GM19193 (cell line): ENCODE measurements around the gene FOS.

Source experiments
- POLR2A ChIP-seq: IDR thresholded peaks from 4 replicates; pipeline ENCODE4 v1.6.1; 2011; ENCODE audit not compliant: insufficient read depth, insufficient read length; ENCODE audit errors: extremely low read depth

Gene FOS

GRCh38 chr14:75278422-75279152 lies at the start of gene FOS:
FOS (plus strand) TSS chr14:75278828; CDS start chr14:75278983, 155 bp downstream.
- TF ChIP-seq POLR2A, result peak; percentile 96

- TF ChIP-seq POLR2A, result no peak
Measured at GRCh38 chr14:75229661-75230139, 48.9 kb upstream of the FOS start.

- no peak for TF ChIP-seq POLR2A
Measured at GRCh38 chr14:75230140-75230792, 48.4 kb upstream of the FOS start.

- TF ChIP-seq POLR2A, result no peak
Measured at GRCh38 chr14:75231320-75231719, 47.3 kb upstream of the FOS start.

- TF ChIP-seq POLR2A, result no peak
Measured at GRCh38 chr14:75232191-75232590, 46.4 kb upstream of the FOS start.

GRCh38 chr14:75232597-75232996 lies 46.0 kb upstream of the FOS start:
- TF ChIP-seq POLR2A, result no peak

GRCh38 chr14:75234173-75235115 lies 44.2 kb upstream of the FOS start:
- no peak for TF ChIP-seq POLR2A

- TF ChIP-seq POLR2A, result no peak
Measured at GRCh38 chr14:75236467-75236866, 42.2 kb upstream of the FOS start.

GRCh38 chr14:75236901-75237419 lies 41.7 kb upstream of the FOS start:
- TF ChIP-seq POLR2A, result no peak

GRCh38 chr14:75238756-75239455 lies 39.7 kb upstream of the FOS start:
- no peak for TF ChIP-seq POLR2A

GRCh38 chr14:75240781-75241180 lies 37.8 kb upstream of the FOS start:
- TF ChIP-seq POLR2A, result no peak

GRCh38 chr14:75242546-75243273 lies 35.9 kb upstream of the FOS start:
- no peak for TF ChIP-seq POLR2A

GRCh38 chr14:75244121-75244520 lies 34.5 kb upstream of the FOS start:
- no peak for TF ChIP-seq POLR2A
